Renal pelvis (tissue), 12 donors: ENCODE results near the gene VWA5A. TPM values are rescaled to one million over a fixed set of nuclear protein-coding genes. Genes with fewer than 3 reads are reported as not detected.

Source experiments
- DNase-seq: peaks from one replicate; pipeline ENCODE4 v3.0.0-alpha.2; 2013
- long read RNA-seq, 16 experiments: transcript quantifications; one replicate each; lab custom pipeline, GENCODE V29; 2026
- polyA plus RNA-seq, 3 donors: library from polyadenylated mRNA; unstranded; fragments of 120-200 nt; gene quantifications; one replicate each; pipeline ENCODE4 v1.2.1, GENCODE V29; 2013; ENCODE audit not compliant: insufficient read length in 3 of 3

VWA5A gene, protein sequence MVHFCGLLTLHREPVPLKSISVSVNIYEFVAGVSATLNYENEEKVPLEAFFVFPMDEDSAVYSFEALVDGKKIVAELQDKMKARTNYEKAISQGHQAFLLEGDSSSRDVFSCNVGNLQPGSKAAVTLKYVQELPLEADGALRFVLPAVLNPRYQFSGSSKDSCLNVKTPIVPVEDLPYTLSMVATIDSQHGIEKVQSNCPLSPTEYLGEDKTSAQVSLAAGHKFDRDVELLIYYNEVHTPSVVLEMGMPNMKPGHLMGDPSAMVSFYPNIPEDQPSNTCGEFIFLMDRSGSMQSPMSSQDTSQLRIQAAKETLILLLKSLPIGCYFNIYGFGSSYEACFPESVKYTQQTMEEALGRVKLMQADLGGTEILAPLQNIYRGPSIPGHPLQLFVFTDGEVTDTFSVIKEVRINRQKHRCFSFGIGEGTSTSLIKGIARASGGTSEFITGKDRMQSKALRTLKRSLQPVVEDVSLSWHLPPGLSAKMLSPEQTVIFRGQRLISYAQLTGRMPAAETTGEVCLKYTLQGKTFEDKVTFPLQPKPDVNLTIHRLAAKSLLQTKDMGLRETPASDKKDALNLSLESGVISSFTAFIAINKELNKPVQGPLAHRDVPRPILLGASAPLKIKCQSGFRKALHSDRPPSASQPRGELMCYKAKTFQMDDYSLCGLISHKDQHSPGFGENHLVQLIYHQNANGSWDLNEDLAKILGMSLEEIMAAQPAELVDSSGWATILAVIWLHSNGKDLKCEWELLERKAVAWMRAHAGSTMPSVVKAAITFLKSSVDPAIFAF
- polyA plus RNA-seq: 10 to 100 TPM; 11.9 to 15.6 (median 12.6) TPM
- long read RNA-seq, donor 1, partial matches to known transcripts: 0 of 2 reads
- long read RNA-seq, donor 1, other reads (novel, unspliced or antisense): 0 of 2 reads
- long read RNA-seq, donor 2, partial matches to known transcripts: 0 of 3 reads
- long read RNA-seq, donor 2, other reads (novel, unspliced or antisense): 0 of 3 reads
- long read RNA-seq, donor 3, full-length matches to known transcripts: 3 of 3 reads
- long read RNA-seq, donor 3, partial matches to known transcripts: 0 of 3 reads
- long read RNA-seq, donor 3, other reads (novel, unspliced or antisense): 0 of 3 reads
- long read RNA-seq, donor 4, partial matches to known transcripts: 0 of 2 reads
- long read RNA-seq, donor 4, other reads (novel, unspliced or antisense): 0 of 2 reads
- long read RNA-seq, donor 5: 0 reads
- long read RNA-seq, donor 6, partial matches to known transcripts: 0 of 2 reads
- long read RNA-seq, donor 6, other reads (novel, unspliced or antisense): 0 of 2 reads
- long read RNA-seq, donor 7, partial matches to known transcripts: 6 of 10 reads
- long read RNA-seq, donor 7, other reads (novel, unspliced or antisense): 0 of 10 reads
- long read RNA-seq, donor 8, partial matches to known transcripts: 0 of 1 reads
- long read RNA-seq, donor 8, other reads (novel, unspliced or antisense): 0 of 1 reads
- long read RNA-seq, donor 9, partial matches to known transcripts: 6 of 6 reads
- long read RNA-seq, donor 9, other reads (novel, unspliced or antisense): 0 of 6 reads
- long read RNA-seq, donor 10, partial matches to known transcripts: 0 of 3 reads
- long read RNA-seq, donor 10, other reads (novel, unspliced or antisense): 0 of 3 reads
- long read RNA-seq, donor 11: 0 reads
- long read RNA-seq, donor 12, full-length matches to known transcripts: 4 of 9 reads
- long read RNA-seq, donor 12, partial matches to known transcripts: 5 of 9 reads
- long read RNA-seq, donor 12, other reads (novel, unspliced or antisense): 0 of 9 reads
- long read RNA-seq, donor 13, partial matches to known transcripts: 0 of 1 reads
- long read RNA-seq, donor 13, other reads (novel, unspliced or antisense): 0 of 1 reads
- long read RNA-seq, donor 14: 0 reads
- long read RNA-seq, donor 15, partial matches to known transcripts: 10 of 15 reads
- long read RNA-seq, donor 15, other reads (novel, unspliced or antisense): 0 of 15 reads
- long read RNA-seq, donor 16, partial matches to known transcripts: 0 of 1 reads
- long read RNA-seq, donor 16, other reads (novel, unspliced or antisense): 0 of 1 reads

DNA sequence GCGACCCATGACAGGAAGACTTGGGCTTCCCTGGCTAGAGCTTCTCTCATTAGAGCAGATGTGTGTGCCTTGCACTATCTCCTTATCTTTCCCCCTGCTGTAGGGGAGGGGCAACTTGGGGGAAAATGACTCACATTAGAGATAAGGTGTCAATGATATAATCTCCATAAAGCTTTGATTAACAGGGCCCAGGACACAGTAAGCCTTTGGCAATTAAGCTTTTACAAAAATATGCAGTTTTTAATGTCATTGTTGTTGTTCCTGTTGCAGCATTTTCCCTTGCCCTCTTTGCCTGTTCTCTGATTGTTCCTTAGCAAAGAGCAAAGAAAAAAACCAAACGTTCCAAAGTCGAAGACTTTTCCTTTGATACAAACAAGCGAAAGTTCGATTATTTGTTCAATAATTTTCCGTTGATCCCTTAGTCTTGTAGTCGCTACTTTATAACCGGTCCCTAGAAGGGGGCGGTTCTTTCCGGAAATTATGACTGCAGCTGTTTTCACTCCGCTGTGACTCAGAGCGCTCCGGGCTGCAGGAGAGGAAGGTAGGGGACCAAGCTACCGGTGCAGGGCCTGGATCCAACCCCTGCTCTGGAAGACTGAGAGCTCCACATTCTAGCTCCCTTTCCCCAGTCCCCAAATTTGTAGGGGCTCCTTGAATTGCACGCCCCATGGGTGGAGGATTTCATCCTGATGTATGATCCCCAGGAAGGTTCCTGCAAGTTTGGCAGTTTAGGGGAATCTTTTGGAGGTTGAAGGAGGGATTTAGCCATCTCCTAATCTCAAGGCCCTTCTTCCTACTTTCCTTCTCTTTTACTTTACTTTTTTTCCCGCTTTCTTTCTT lies at the start of gene VWA5A:
TSS of gene VWA5A (plus strand) at position 509 of the 840 bp plus-strand sequence. CDS start 2,062 bp downstream, outside the sequence.
- peak; percentile 87 for DNase-seq

DNA sequence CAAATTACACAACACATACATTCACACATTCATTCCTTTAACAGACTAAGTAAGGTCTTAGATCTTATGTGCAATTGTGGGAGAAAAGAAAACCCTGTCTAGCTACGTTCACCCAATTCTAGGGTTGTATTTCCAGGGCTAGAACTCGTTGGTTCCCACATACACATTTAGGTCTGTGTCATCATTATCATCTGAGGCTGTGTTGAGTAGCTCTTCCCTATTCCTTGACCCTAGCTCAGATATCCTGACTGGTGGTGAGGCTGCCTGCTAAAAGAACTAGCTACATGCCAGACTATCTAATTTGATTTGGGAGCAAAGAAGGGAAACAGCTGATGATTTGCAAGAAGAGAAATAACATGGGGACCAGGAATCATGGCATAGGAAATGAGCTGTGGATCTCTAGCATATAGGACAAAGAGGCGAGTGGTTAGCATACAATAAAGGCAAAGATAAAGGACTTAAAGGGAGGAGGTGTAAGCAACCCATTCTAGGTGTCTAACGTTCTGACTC lies 46.6 kb upstream of the VWA5A start:
- DNase-seq: no peak

DNA sequence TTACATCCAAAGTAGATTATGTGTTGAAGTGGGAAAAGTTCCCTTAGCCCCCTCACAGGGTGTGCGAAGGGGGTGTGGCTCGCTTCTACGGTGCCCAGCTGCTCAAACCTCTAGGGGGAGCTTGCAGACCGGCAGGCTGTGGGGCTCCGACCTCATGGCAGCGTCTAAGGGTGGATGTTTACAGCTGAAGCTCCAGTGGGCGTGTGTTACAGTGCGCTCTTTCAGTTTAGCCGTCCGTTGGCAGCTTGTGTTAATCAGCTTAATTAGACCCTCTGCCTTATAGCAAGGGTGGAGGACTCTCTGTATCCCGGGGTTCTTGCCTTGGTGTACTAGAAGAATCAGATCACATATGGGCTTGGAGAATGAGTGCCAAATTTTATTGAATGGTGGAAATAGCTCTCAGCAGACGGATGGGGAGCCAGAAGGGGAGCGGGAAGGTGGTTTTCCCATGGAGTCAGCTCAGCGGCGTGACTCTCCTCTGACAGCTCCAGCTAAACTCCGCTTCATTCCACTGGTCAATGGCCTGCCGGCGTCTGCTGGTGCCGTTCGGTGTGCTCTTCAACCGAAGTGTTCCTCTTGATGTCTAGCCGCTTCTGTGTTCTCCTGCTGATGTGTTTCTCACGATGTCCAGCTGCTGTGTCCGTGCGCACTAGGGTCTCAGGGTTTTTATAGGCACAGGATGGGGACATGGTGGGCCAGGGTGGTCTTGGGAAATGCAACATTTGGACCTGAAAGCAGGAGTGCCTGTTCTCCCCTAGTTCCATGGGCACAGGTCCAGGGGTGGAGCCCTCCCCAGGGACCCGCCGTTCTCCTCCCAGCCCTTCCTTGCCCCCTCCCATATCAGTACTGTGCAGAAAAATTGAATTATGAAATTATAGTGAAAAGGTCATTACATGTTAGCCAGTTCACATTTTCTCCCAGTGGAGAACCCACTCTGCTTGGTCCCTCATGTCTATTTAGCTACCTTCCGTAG lies 45.5 kb upstream of the VWA5A start:
- DNase-seq: peak; percentile 31

DNA sequence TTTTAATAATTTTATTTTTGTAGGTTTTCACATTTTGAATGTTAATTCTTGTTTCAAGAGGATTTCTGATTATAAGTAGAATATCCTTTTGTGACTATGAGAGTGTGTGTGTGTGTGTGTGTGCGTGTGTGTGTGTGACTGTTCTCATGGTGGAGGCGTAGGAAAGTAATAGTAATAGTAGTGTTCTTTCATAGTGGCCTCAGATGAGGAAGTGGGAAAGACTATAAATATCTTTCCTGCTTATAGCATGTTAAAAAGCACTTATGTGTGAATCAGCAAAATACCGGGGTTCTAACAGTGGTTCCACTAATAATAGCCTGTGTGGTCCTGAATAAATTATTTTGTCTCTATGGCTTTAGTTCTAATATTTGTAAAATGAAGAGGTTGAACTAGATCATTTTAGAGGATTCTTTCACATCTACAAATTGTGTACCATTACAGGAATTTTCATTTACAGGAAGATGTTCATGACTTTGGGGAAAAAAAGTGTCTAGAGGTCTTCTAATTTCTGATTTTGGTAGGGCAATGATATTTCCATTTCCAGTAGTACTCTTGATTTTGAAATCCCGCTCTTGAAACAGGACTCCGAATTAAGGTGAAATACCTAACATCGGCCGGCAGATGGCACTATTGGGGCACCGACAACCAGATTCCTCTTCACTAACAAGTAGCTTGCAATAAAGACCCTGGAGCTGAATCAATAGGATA lies 44.2 kb upstream of the VWA5A start:
- peak; percentile 64 for DNase-seq

DNA sequence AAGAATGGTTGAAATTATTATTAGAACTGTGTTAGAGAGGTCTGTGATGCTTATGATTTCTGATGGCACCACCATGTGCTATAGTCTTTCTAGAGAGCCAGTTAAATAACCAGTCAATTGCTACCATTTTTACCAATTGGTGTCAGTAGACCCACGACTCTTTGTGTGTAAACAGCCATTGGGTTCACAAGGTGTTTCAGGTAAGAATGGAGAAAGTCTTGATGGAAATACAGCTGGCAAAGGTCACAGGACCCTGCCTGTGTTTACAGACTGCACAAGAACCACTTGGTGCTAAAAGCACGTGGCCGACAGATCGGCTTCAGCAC lies 43.7 kb upstream of the VWA5A start:
- DNase-seq: no peak

DNA sequence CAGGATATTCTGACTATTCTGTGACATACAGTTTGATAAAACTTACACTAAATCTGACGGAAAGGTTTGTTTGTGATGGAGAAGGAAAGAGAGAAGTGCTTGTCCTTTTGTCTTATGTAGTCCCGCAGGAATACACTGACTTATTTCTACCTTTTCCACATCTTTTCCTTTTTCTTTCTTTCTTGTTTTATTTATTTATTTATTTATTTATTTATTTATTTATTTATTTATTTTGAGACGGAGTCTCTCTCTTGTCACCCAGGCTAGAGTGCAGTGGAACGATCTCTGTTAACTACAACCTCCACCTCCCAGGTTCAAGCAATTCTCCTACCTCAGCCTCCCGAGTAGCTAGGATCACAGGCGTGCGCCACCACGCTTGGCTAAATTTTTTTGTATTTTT lies 43.1 kb upstream of the VWA5A start:
- no peak for DNase-seq

DNA sequence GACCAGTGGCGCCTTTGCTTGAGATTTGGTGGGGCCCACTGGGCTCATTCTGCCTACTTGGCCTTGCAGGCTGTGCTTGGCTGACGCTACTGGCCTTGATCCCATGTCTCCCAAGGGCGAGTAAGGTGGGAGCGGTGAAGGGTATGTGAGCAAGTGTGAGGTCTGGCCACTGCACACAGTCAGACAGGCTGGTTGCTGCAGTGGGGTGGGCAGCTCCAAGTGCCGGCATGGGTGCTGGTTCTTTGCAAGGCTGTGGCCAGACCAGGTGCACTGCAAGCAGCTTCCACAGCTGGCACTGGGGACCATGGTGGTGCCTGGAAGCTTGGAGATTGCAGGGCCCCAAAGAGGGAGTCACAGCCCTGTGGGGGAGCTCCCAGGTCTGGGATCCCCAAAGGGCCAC lies 40.7 kb upstream of the VWA5A start:
- DNase-seq: no peak

DNA sequence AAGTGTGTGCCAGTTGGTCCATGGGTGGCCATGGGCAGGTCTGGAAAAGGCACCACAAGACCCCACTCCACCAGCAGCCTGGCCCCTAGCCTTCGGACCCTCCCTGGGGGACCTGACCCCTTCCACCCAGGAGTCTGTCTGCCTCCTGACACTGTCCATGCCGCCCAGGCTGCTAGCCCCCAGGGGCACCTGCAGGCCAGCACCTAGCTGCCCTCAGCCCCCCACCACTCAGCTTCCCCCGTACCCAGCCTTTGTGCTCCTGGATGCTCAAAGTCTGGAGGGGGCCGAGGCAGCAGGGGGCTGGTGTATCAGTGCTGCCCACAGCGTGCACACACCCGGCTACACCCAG lies 39.8 kb upstream of the VWA5A start:
- DNase-seq: no peak

DNA sequence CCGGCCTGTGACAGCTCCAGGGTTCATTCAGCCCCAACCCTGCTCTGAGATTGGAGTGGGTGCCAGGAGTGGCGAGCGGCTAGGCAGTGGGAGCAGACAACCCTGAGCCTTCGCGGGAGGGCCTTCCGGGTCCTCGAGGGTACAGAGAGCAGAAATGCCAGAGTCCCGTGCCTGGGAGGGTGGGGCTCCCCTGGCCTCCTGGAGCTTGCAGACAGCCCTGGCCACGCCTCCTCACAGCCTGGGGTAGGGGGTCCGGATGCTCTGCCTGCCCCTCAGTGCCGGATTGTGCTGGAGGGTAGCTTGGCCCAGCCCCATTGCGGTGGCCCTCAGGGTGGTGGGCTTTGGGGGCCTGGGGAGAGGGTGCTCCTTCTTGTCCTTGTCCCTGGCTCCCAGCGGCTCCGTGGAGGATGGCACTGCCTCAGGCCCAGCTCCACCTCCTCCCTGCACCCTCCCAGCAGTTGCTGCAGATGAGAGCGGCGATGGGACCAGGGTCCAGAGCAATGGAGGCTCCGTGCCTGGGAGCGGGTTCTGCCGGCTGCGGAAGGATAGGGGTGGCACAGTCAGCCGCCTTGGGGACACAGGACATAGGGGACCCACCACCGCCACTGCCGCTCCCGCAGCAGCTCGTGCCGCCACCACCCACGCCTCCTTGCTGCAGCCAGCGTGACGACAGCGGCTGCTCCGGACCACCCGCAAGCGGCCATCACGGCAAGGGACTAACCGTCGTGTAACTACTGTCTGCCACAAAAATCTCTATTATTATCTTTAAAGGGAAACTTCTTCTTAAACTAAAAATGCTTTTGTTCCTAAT lies 39.2 kb upstream of the VWA5A start:
- peak; percentile 16 for DNase-seq

DNA sequence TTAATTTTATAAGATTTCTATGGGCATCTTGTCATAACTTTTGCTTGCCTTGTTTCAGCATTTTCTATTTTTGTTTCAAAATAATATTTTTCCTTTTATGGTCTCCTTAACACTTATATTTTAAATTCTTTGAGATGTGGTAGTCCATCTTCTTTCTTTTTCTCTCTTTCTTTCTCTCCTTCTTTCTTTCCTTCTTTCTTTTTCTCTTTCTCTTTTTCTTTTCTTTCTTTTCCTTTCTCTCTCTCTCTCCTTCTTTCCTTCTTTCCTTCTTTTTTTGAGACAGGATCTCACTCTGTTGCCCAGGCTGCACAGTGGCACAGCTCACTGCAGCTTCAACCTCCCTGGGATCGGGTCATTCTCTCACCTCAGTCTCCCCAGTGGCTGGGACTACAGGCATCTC lies 38.0 kb upstream of the VWA5A start:
- DNase-seq: no peak

DNA sequence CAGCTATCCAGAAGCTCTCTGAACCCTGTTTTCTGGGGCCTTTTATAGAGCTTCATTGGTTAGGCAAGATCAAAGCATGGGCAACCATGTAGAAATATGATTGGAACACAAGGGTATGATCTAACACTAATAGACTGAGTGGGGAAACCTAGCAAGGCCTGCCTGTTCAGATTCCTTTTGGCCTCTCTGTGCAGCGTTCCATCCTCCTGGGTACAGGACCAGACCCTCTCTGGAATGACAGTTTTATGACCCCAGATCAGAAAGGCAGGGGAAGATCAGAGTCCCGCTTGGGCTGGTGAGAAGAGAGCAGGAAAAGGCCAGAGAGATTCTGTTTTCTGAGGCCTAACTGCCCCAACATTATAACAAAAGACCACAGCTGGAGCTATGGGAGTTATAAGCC lies 36.7 kb upstream of the VWA5A start:
- DNase-seq: peak; percentile 19

DNA sequence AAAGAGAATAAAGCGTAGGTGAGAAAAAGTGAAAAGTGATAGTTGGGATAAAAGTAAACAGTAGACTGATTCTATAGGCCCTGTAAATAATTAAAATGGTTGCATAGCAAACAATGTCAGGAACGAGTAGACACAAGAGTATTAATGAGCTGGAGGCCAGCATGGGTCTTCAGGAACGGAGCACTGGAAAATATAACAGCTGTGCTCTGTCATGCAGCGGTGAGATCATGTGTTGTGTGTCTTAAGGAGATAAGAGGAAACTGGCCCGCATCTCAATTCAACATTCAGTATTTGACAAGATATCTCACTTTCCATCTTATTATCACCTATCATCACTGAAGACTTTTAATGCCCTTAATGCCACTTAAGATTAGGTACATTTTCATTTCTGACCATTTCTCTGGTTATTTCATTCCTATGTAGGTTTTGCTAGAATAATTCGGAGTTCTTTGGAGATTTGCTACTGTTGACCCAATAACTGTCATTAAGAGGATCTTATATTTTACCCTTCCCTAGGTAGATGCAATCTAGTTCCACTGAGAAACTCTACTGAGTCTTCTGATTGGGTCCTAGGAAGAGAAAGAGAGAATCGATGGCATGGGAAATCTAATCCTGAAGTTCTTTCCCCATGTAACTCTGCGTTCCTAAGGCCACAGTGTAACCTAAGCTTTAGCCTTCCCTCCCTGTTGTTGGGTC lies 35.5 kb upstream of the VWA5A start:
- no peak for DNase-seq

DNA sequence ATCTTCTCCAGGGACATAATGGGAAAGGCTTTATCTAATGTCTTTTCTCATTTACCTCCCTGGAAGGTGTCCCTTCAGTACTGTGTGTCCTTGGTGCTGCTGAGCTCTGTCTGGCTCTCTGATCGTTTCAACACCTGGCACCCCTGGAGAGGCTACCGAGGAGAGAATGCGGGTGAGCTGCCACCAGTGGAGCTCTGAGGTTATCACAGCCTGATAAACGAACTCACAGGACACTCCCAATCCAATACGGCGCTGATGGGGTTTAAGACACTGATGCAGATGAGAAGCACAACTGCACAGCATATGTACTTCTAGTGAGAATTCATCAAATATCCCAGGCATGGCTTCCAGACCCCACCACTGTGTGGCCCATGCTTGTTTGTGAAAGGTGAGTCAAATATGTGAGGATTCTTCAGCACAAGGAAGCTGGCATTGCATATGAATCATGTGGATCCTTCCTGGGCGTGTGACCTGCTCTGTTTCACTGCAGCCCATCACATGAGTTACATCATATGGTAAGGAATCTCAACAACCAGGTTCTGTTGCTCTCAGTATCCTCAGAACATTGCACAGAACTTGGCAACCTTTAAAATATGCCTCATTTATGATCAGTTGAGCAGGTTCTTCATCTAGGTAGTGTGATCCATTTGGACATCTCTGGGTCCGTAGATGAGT lies 34.8 kb upstream of the VWA5A start:
- DNase-seq: no peak

DNA sequence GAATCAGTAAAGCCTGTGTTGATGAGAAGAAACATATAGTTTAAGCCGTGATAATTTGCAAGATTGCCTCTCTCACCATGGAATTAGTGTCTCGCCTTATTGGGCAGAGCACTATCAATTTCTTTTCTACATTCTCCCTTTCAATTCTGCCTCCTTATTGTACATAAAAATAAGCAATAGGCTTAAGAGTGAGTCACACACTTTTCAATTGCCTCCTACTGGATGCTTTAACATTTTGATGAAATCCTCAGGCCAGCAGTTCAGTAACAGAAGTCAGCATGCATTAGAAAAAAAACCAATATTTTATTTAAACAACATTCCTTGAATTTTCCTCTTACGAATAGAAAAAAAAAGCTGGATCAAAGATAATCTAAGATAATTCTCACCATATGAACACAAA lies 33.8 kb upstream of the VWA5A start:
- no peak for DNase-seq

DNA sequence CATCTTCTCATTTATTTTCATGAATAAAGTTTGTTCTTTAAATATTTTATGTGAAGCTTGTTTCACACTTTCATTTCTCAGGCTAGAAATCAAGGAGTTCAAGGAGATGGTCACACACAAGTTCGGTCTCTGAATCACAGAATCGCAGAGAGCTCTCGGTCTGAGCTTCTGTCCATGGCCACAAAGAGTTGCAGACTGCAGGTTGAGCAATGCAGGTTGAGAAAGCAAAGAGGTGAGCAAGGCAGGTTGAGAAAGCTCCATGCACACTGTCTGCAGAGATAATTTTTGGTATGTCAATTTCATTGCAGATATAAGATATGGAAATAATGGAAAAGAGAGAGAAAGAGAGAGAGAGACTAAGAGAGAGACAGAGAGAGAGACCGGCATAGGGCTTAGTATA lies 32.9 kb upstream of the VWA5A start:
- DNase-seq: no peak
